HEK293 (cell line): ENCODE data around the gene PPM1E.

Experiments
- CTCF ChIA-PET: fragments of 350-600 bp; formaldehyde crosslinking; extraction: SDS; loops from one replicate; lab custom pipeline; 2021; ENCODE audit warnings: antibody characterized with exemption; lab: Yijun Ruan, JAX
- POLR2A ChIA-PET: fragments of 300-600 bp; formaldehyde crosslinking; extraction: SDS; loops from one replicate; lab custom pipeline; 2020; ENCODE audit warnings: antibody characterized with exemption, inconsistent platforms; lab: Yijun Ruan, JAX
- H3K27ac ChIP-seq: fragments of 200-500 bp; sonication (Bioruptor generic); 2 replicates; pipeline ENCODE4 v1.5.1; 2014; ENCODE audit warnings: low read depth, low read length, control low read depth, inconsistent platforms; ENCODE audit errors: extremely low read depth
- H3K36me3 ChIP-seq, 2 experiments: fragments of 200-500 bp in 1 of 2; sonication (Bioruptor generic) in 1 of 2; 1 replicate in 1 of 2; 2 replicates in 1 of 2; pipeline ENCODE4 v1.5.1; 2014 to 2017; ENCODE audit warnings: inconsistent platforms in 2 of 2, low read length in 2 of 2; ENCODE audit not compliant: control insufficient read depth in 2 of 2, insufficient read depth in 1 of 2
- H3K4me1 ChIP-seq: fragments of 200-500 bp; sonication (Bioruptor generic); 2 replicates; pipeline ENCODE4 v1.5.1; 2014; ENCODE audit warnings: mild to moderate bottlenecking, low read length, inconsistent platforms; ENCODE audit not compliant: control insufficient read depth, insufficient read depth
- H3K4me3 ChIP-seq: 2 replicates; pipeline ENCODE4 v1.5.1; 2011; ENCODE audit warnings: low read depth, mild to moderate bottlenecking, control low read depth, low read length, moderate library complexity
- H3K9me3 ChIP-seq: fragments of 200-500 bp; sonication (Bioruptor generic); 2 replicates; pipeline ENCODE4 v1.5.1; 2014; ENCODE audit warnings: low read depth, low read length, inconsistent platforms; ENCODE audit not compliant: control insufficient read depth, insufficient read depth
- EGR2 ChIP-seq: fragments of 450-650 bp; formaldehyde crosslinking; IDR thresholded peaks from 2 replicates; pipeline ENCODE4 v1.5.1; 2016; ENCODE audit warnings: low read depth, missing biosample characterization, missing genetic modification characterization
- HIC1 ChIP-seq: fragments of 450-650 bp; formaldehyde crosslinking; IDR thresholded peaks from 2 replicates; pipeline ENCODE4 v1.5.1; 2016; ENCODE audit warnings: missing biosample characterization, missing genetic modification characterization
- OSR2 ChIP-seq: fragments of 450-650 bp; formaldehyde crosslinking; IDR thresholded peaks from 2 replicates; pipeline ENCODE4 v1.5.1; 2016; ENCODE audit warnings: missing biosample characterization, missing genetic modification characterization
- PBX3 ChIP-seq: sonication (generic); formaldehyde crosslinking; IDR thresholded peaks from 2 replicates; pipeline ENCODE4 v1.8.1; 2022; ENCODE audit warnings: mild to moderate bottlenecking, moderate library complexity, missing genetic modification reagents
- PRDM6 ChIP-seq: fragments of 450-650 bp; formaldehyde crosslinking; IDR thresholded peaks from 2 replicates; pipeline ENCODE4 v1.5.1; 2017; ENCODE audit warnings: missing biosample characterization, missing genetic modification characterization
- SCRT2 ChIP-seq: fragments of 450-650 bp; formaldehyde crosslinking; IDR thresholded peaks from 2 replicates; pipeline ENCODE4 v1.5.1; 2016; ENCODE audit warnings: missing biosample characterization, missing genetic modification characterization
- ZBTB21 ChIP-seq: fragments of 450-650 bp; formaldehyde crosslinking; IDR thresholded peaks from 2 replicates; pipeline ENCODE4 v1.5.1; 2017; ENCODE audit warnings: missing biosample characterization, missing genetic modification characterization
- ZBTB44 ChIP-seq: fragments of 450-650 bp; IDR thresholded peaks from 2 replicates; pipeline ENCODE4 v1.5.1; 2018; ENCODE audit warnings: missing biosample characterization, mild to moderate bottlenecking, missing genetic modification characterization
- ZBTB6 ChIP-seq: fragments of 450-650 bp; formaldehyde crosslinking; IDR thresholded peaks from 2 replicates; pipeline ENCODE4 v1.5.1; 2017; ENCODE audit warnings: missing biosample characterization, missing genetic modification characterization
- ZNF202 ChIP-seq: fragments of 450-650 bp; formaldehyde crosslinking; IDR thresholded peaks from 2 replicates; pipeline ENCODE4 v1.5.1; 2016; ENCODE audit warnings: missing biosample characterization, missing genetic modification characterization, borderline replicate concordance
- ZNF26 ChIP-seq: fragments of 450-650 bp; formaldehyde crosslinking; IDR thresholded peaks from 2 replicates; pipeline ENCODE4 v1.5.1; 2016; ENCODE audit warnings: missing biosample characterization, missing genetic modification characterization
- ZNF292 ChIP-seq: fragments of 450-650 bp; formaldehyde crosslinking; IDR thresholded peaks from 2 replicates; pipeline ENCODE4 v1.5.1; 2016; ENCODE audit warnings: low read depth, missing biosample characterization, missing genetic modification characterization, borderline replicate concordance
- ZNF354C ChIP-seq: fragments of 450-650 bp; formaldehyde crosslinking; IDR thresholded peaks from 2 replicates; pipeline ENCODE4 v1.5.1; 2016; ENCODE audit warnings: missing biosample characterization, missing genetic modification characterization, low read depth, borderline replicate concordance
- ZNF398 ChIP-seq: fragments of 450-650 bp; formaldehyde crosslinking; IDR thresholded peaks from 2 replicates; pipeline ENCODE4 v1.5.1; 2017; ENCODE audit warnings: missing biosample characterization, missing genetic modification characterization
- ZNF658 ChIP-seq: fragments of 450-650 bp; formaldehyde crosslinking; IDR thresholded peaks from 2 replicates; pipeline ENCODE4; 2016; ENCODE audit warnings: missing biosample characterization, missing genetic modification characterization
- ZSCAN5A ChIP-seq: fragments of 450-650 bp; formaldehyde crosslinking; IDR thresholded peaks from 2 replicates; pipeline ENCODE4 v1.5.1; 2016; ENCODE audit warnings: missing biosample characterization, missing genetic modification characterization
- ZXDB ChIP-seq: fragments of 450-650 bp; formaldehyde crosslinking; IDR thresholded peaks from 2 replicates; pipeline ENCODE4 v1.5.1; 2016; ENCODE audit warnings: missing biosample characterization, missing genetic modification characterization

PPM1E gene

GRCh38 chr17:58760248-58760647, 4.6 kb downstream of the PPM1E start (continued):
- no peak for TF ChIP-seq ZNF398 (tag by site-specific recombination)
- no peak for TF ChIP-seq ZNF292 (tag by site-specific recombination)
- no peak for TF ChIP-seq EGR2 (tag by site-specific recombination)
- no peak for TF ChIP-seq PBX3 (CRISPR knock-in tag)
- no peak for TF ChIP-seq ZSCAN5A (tag by site-specific recombination)
- TF ChIP-seq, all 188 proteins: peak for 3

- ChIA-PET CTCF (interaction anchor here (0.6 kb wide), 1 partner anchor 244 kb away, joined by 4 read pairs; no protein-coding TSS in a partner anchor), POLR2A (interaction anchor here (1.0 kb wide), 1 partner anchor 71 kb away, joined by 3 read pairs; the partner anchor contains the start of gene RAD51C)
These were observed 7.6 kb downstream of the PPM1E start for GRCh38 chr17:58763263-58763662.

GRCh38 chr17:58764373-58764772, 8.7 kb downstream of the PPM1E start:
- ChIA-PET POLR2A (no interaction called here), CTCF (no interaction called here)
- no peak overlapping the region for H3K4me3 ChIP-seq
- H3K4me1 ChIP-seq, result peaks cover 3% of the 10 kb centered on the region; the same call in 1 of the 2 replicates
- H3K9me3 ChIP-seq, result no peaks in the 10 kb centered on the region
- H3K36me3 ChIP-seq, result no peaks in the 10 kb centered on the region; a peak in 1 of 3 replicates
- H3K27ac ChIP-seq, result no peak overlapping the region
- no peak for TF ChIP-seq ZBTB21
- TF ChIP-seq ZBTB44 (tag by site-specific recombination), result no peak
- peak; percentile 59; the same call in 1 of the 2 replicates for TF ChIP-seq ZBTB6 (tag by site-specific recombination)
- no peak for TF ChIP-seq HIC1 (tag by site-specific recombination)
- no peak for TF ChIP-seq ZNF202
- TF ChIP-seq PRDM6, result peak; percentile 57; the same call in 1 of the 2 replicates
- TF ChIP-seq SCRT2 (tag by site-specific recombination), result peak; percentile 67
- TF ChIP-seq OSR2 (tag by site-specific recombination), result peak; percentile 86

More at GRCh38 chr17:58763263-58763662, 7.6 kb downstream of the PPM1E start:
- Histone ChIP-seq H3K4me3 (no peak overlapping the region), H3K4me1 (peaks cover 3% of the 10 kb centered on the region; the same call in 1 of the 2 replicates), H3K9me3 (no peaks in the 10 kb centered on the region), H3K27ac (no peak overlapping the region), H3K36me3 (no peaks in the 10 kb centered on the region; a peak in 1 of 3 replicates)
- no peak for TF ChIP-seq ZBTB21
- no peak for TF ChIP-seq ZNF26 (tag by site-specific recombination)
- no peak for TF ChIP-seq ZXDB (tag by site-specific recombination)
- no peak for TF ChIP-seq ZNF202
- no peak for TF ChIP-seq ZNF354C (tag by site-specific recombination)
- no peak for TF ChIP-seq ZNF658 (tag by site-specific recombination)
